HepG2 (cell line): ENCODE results near the gene GCLC. TPM values are rescaled to one million over a fixed set of nuclear protein-coding genes. Genes with fewer than 3 reads are reported as not detected.

Experiments used
- ATAC-seq: fragments of 200-7000 bp; cut with Tn5 transposase; 3 replicates; pipeline ENCODE4 v1.9.1; 2020; ENCODE audit warnings: mild to moderate bottlenecking, moderate library complexity
- BruUV-seq: library from RNA; stranded (reverse); fragments of 400-500 nt; replicated peaks from 2 replicates; lab custom pipeline; 2021; lab: Mats Ljungman, UMichigan
- CTCF ChIA-PET: fragments of 300-600 bp; formaldehyde crosslinking; extraction: SDS; loops from one replicate; lab custom pipeline; 2021; ENCODE audit warnings: low total read pairs, inconsistent platforms, low intra/inter-chr PET ratio; lab: Yijun Ruan, JAX
- POLR2A ChIA-PET: fragments of 350-600 bp; sonication (Branson Sonifier 250); formaldehyde crosslinking; loops from one replicate; lab custom pipeline; 2020; ENCODE audit warnings: antibody characterized with exemption, inconsistent platforms; lab: Yijun Ruan, JAX
- DNase-seq: peaks from one replicate; pipeline ENCODE4 v3.0.0-alpha.2; 2015; ENCODE audit warnings: low spot score
- FAIRE-seq: peaks from 3 replicates; lab custom pipeline; 2011; peaks lifted over from hg19 to GRCh38; lab: Jason Lieb, UNC
- H2AFZ ChIP-seq: one replicate; pipeline ENCODE4 v1.6.1; 2011; ENCODE audit warnings: low read length, inconsistent platforms
- H3K27ac ChIP-seq: fragments of 300-600 bp; 3 replicates; pipeline ENCODE4 v1.8.0; 2011; ENCODE audit warnings: mixed run types, mild to moderate bottlenecking, mixed read lengths, low read length, inconsistent platforms; ENCODE audit not compliant: insufficient read depth; ENCODE audit errors: extremely low read length
- H3K27me3 ChIP-seq, 2 experiments: fragments of 200-600 bp in 1 of 2; 2 replicates in 1 of 2; 3 replicates in 1 of 2; pipeline versions ENCODE4 v1.6.0 to v1.8.0; 2011; ENCODE audit warnings: low read length in 2 of 2, mild to moderate bottlenecking in 2 of 2, moderate library complexity in 2 of 2, inconsistent platforms in 1 of 2; ENCODE audit not compliant: insufficient read depth in 2 of 2, control insufficient read depth in 1 of 2
- H3K36me3 ChIP-seq, 2 experiments: fragments of 200-600 bp in 1 of 2; replicated peaks in 1 of 2; 2 replicates in 1 of 2; 3 replicates in 1 of 2; pipeline versions ENCODE4 v1.5.1 to v1.8.0; 2011; ENCODE audit warnings: low read length in 2 of 2, inconsistent platforms in 1 of 2; ENCODE audit not compliant: insufficient read depth in 2 of 2, control insufficient read depth in 1 of 2
- H3K4me1 ChIP-seq: 2 replicates; pipeline ENCODE4 v1.5.1; 2012; ENCODE audit warnings: low read length, inconsistent platforms; ENCODE audit not compliant: insufficient read depth
- H3K4me2 ChIP-seq: 2 replicates; pipeline ENCODE4 v1.6.0; 2011; ENCODE audit warnings: low read depth, low read length, inconsistent platforms
- H3K4me3 ChIP-seq, 3 experiments: fragments of 200-600 bp in 1 of 3; sonication (generic), shearing (Covaris generic) in 1 of 3; replicated peaks in 1 of 3; 2 replicates each; pipeline ENCODE4 v1.5.1; 2011 to 2016; ENCODE audit warnings: low read length in 3 of 3, inconsistent platforms in 2 of 3, low read depth in 2 of 3, mild to moderate bottlenecking in 2 of 3, control low read depth in 1 of 3, mixed read lengths in 1 of 3; ENCODE audit not compliant: insufficient read depth in 1 of 3
- H3K79me2 ChIP-seq: one replicate; pipeline ENCODE4 v1.6.1; 2011; ENCODE audit warnings: low read length, inconsistent platforms; ENCODE audit not compliant: insufficient read depth
- H3K9ac ChIP-seq: 2 replicates; pipeline ENCODE4 v1.6.0; 2011; ENCODE audit warnings: mild to moderate bottlenecking, low read depth, low read length, inconsistent platforms; ENCODE audit not compliant: insufficient read depth
- H3K9me3 ChIP-seq: 2 replicates; pipeline ENCODE4 v1.5.1; 2012; ENCODE audit warnings: mild to moderate bottlenecking, low read length
- H4K20me1 ChIP-seq: 2 replicates; pipeline ENCODE4 v1.6.0; 2011; ENCODE audit warnings: inconsistent platforms, mild to moderate bottlenecking, low read length, moderate library complexity; ENCODE audit not compliant: insufficient read depth
- AHR ChIP-seq: IDR thresholded peaks from 2 replicates; pipeline ENCODE4 v1.6.1; 2018; ENCODE audit warnings: missing genetic modification reagents, missing compliant biosample characterization
- BCLAF1 ChIP-seq: fragments of 450-650 bp; IDR thresholded peaks from 2 replicates; pipeline ENCODE4 v1.6.1; 2017; ENCODE audit warnings: mild to moderate bottlenecking
- GABPA ChIP-seq, 2 experiments: IDR thresholded peaks; 2 replicates each; pipeline ENCODE4 v1.6.1; 2011 to 2016; ENCODE audit warnings: low read depth in 2 of 2, low read length in 1 of 2, missing biosample characterization in 1 of 2, missing genetic modification characterization in 1 of 2
- GABPB1 ChIP-seq: IDR thresholded peaks from 2 replicates; pipeline ENCODE4 v1.6.1; 2016; ENCODE audit warnings: mild to moderate bottlenecking, missing genetic modification reagents, moderate library complexity, missing compliant biosample characterization
- HDAC2 ChIP-seq: sonication (generic); formaldehyde crosslinking; IDR thresholded peaks from 2 replicates; pipeline ENCODE4 v1.4.0; 2020; ENCODE audit warnings: missing genetic modification reagents
- ISX ChIP-seq: sonication (generic); formaldehyde crosslinking; conservative IDR thresholded peaks from 2 replicates; pipeline ENCODE4 v1.5.0; 2020; ENCODE audit warnings: missing genetic modification reagents
- MTERF4 ChIP-seq: sonication (generic); formaldehyde crosslinking; IDR thresholded peaks from 2 replicates; pipeline ENCODE4 v1.8.0; 2023; ENCODE audit warnings: mild to moderate bottlenecking, missing genetic modification reagents
- NONO ChIP-seq, 2 experiments: fragments of 450-650 bp in 1 of 2; sonication (generic) in 1 of 2; formaldehyde crosslinking in 1 of 2; IDR thresholded peaks in 1 of 2; conservative IDR thresholded peaks in 1 of 2; 2 replicates each; pipeline versions ENCODE4 v1.6.1 to v1.8.0; 2017 to 2022; ENCODE audit warnings: mild to moderate bottlenecking in 1 of 2, missing genetic modification reagents in 1 of 2, moderate library complexity in 1 of 2
- SIX1 ChIP-seq: sonication (generic); formaldehyde crosslinking; IDR thresholded peaks from 2 replicates; pipeline ENCODE4 v1.4.0; 2020; ENCODE audit warnings: missing genetic modification reagents, borderline replicate concordance
- THAP11 ChIP-seq: IDR thresholded peaks from 2 replicates; pipeline ENCODE4 v1.6.1; 2016; ENCODE audit warnings: missing biosample characterization, missing genetic modification reagents
- ZBTB21 ChIP-seq: sonication (generic); formaldehyde crosslinking; IDR thresholded peaks from 2 replicates; pipeline ENCODE4 v1.4.0; 2020; ENCODE audit warnings: missing genetic modification reagents
- ZBTB38 ChIP-seq: sonication (generic); formaldehyde crosslinking; IDR thresholded peaks from 2 replicates; pipeline ENCODE4 v1.5.1; 2020; ENCODE audit warnings: mild to moderate bottlenecking, missing genetic modification reagents
- ZNF687 ChIP-seq: sonication (generic); formaldehyde crosslinking; IDR thresholded peaks from 2 replicates; pipeline ENCODE4 v1.5.1; 2020; ENCODE audit warnings: mild to moderate bottlenecking, missing genetic modification reagents, moderate library complexity
- ZNF746 ChIP-seq: sonication (generic); formaldehyde crosslinking; IDR thresholded peaks from 2 replicates; pipeline ENCODE4 v1.8.0; 2022; ENCODE audit warnings: mild to moderate bottlenecking, missing genetic modification reagents
- ZNF776 ChIP-seq: sonication (generic); formaldehyde crosslinking; IDR thresholded peaks from 2 replicates; pipeline ENCODE4 v1.4.0; 2020; ENCODE audit warnings: mild to moderate bottlenecking, missing genetic modification reagents
- WGBS: methylation state at CpG from one replicate; pipeline ENCODE4 v1.1.6; 2017; ENCODE audit warnings: low lambda C conversion rate; 5-methylcytosine and 5-hydroxymethylcytosine counted together
- in situ Hi-C: cut with HindIII; loops from 2 replicates; pipeline ENCODE4 v1.10.0; 2017; ENCODE audit warnings: low pct_unique_long_range_greater_than_20kb; ENCODE audit not compliant: extremely low pct_ligation_motif_present
- intact Hi-C: fragments of 100-400 bp; cut with micrococcal nuclease; formaldehyde crosslinking; loops from one replicate; pipeline ENCODE4 v1.10.0; 2022; ENCODE audit not compliant: unreplicated experiment
- polyA plus RNA-seq, 8 experiments: library from polyadenylated mRNA; depleted of rRNA in 3 of 8; stranded (reverse) in 7 of 8; unstranded in 1 of 8; fragments of >200 nt; fragmentation: Illumina TruSeq in 4 of 8; extraction: Trizol in 4 of 8; gene quantifications; 2 replicates each; pipeline versions ENCODE4 v1.2.1 to v1.2.3, GENCODE V29; 2011 to 2016; ENCODE audit warnings: low read depth in 4 of 8, missing spikeins in 1 of 8, mixed read lengths in 1 of 8; ENCODE audit not compliant: insufficient read depth in 1 of 8
- total RNA-seq, 5 experiments: library from RNA; depleted of rRNA; stranded (reverse); fragments of >200 nt; fragmentation: Illumina TruSeq; extraction: Trizol; gene quantifications; 2 replicates each; pipeline ENCODE4 v1.2.3, GENCODE V29; 2016; ENCODE audit warnings: low read depth in 1 of 5
- TF ChIP-seq, protein P1 (sequence below): sonication (generic); formaldehyde crosslinking; IDR thresholded peaks from 2 replicates; pipeline ENCODE4 v1.8.0; 2022; ENCODE audit warnings: mild to moderate bottlenecking, missing genetic modification reagents

The GCLC gene
- total and polyA plus RNA-seq, 2 of the 13 experiments (the other 11 are each of a cell fraction or from before 2014, with no cell fraction given): 35.3 to 84.6 TPM

DNA sequence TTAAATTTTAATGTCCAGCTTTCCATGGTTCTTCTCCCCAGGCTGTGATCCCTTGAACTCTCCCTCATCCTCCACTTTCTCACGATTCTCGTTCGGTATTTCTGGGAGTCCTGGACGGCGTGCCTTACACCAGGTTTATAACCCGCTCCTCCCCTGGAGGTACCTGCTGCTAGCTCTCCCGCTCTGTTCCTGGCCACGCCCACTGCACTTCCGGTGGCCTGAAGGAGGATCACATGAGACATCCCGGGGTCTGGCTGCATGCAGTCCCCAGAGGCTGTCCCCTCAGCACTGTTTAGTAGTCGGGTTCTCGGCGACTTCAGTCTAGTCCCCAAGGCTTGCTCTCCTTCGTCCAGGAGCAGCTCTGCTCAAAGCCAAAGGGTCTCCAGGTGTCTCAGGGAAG is 28.4 kb upstream of the GCLC start:
- in situ Hi-C loops (no loop called here), intact Hi-C loops (no loop called here)
- ChIA-PET POLR2A (no interaction called here), CTCF (no interaction called here)
- Histone ChIP-seq H3K9me3 (no peaks in the 10 kb centered on the region), H2AFZ (no peak overlapping the region), H3K36me3 (no peaks in the 10 kb centered on the region), H3K27ac (no peak overlapping the region), H3K27me3 (no peaks in the 10 kb centered on the region), H3K4me1 (no peaks in the 10 kb centered on the region), H4K20me1 (no peaks in the 10 kb centered on the region), H3K4me2 (0 out of 2 replicates have a peak overlapping the region, but pooled peaks have one; percentile 16), H3K9ac (no peak overlapping the region), H3K79me2 (no peaks in the 10 kb centered on the region), H3K4me3 (no peak overlapping the region)
- DNase-seq (no peak), FAIRE-seq (no peak), ATAC-seq (peak; percentile 47; the same call in 2 of the 3 replicates)
- 65% methylated on average over 12 of the region's 14 CpGs for WGBS
- no TSS peak for BruUV-seq
- no peak for TF ChIP-seq ZBTB21 (CRISPR knock-in tag)
- no peak for TF ChIP-seq SIX1 (CRISPR knock-in tag)
- no peak for TF ChIP-seq GABPA (IDR thresholded peaks at IDR 0.05; ENCODE audit: low read depth, low read length)
- TF ChIP-seq GABPA (CRISPR knock-in tag; IDR thresholded peaks at IDR 0.05; ENCODE audit: low read depth): peak; percentile 78
- TF ChIP-seq NONO (IDR thresholded peaks at IDR 0.05): no peak
- no peak for TF ChIP-seq NONO (CRISPR knock-in tag; conservative IDR thresholded peaks at IDR 0.05)
- peak; percentile 79 for TF ChIP-seq GABPB1
- no peak for TF ChIP-seq THAP11 (CRISPR knock-in tag)
- no peak for TF ChIP-seq ISX (CRISPR knock-in tag)
- no peak for TF ChIP-seq HDAC2 (CRISPR knock-in tag)
- TF ChIP-seq ZNF776: no peak
- TF ChIP-seq BCLAF1: no peak
- no peak for TF ChIP-seq MTERF4
- TF ChIP-seq ZNF687 (CRISPR knock-in tag): peak; percentile 23; the same call in 1 of the 2 replicates
- TF ChIP-seq, protein P1, sequence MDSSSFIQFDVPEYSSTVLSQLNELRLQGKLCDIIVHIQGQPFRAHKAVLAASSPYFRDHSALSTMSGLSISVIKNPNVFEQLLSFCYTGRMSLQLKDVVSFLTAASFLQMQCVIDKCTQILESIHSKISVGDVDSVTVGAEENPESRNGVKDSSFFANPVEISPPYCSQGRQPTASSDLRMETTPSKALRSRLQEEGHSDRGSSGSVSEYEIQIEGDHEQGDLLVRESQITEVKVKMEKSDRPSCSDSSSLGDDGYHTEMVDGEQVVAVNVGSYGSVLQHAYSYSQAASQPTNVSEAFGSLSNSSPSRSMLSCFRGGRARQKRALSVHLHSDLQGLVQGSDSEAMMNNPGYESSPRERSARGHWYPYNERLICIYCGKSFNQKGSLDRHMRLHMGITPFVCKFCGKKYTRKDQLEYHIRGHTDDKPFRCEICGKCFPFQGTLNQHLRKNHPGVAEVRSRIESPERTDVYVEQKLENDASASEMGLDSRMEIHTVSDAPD (CRISPR knock-in tag): no peak
- no peak for TF ChIP-seq ZNF746 (CRISPR knock-in tag)
- no peak for TF ChIP-seq AHR (CRISPR knock-in tag)
- 0 out of 2 replicates have a peak, but pooled peaks have one; percentile 35 for TF ChIP-seq ZBTB38 (CRISPR knock-in tag)
- TF ChIP-seq, all 625 proteins: peak for 4
